Aorta (tissue), 5 donors: ENCODE data around the gene ALDH5A1. TPM values are rescaled to one million over a fixed set of nuclear protein-coding genes. Genes with fewer than 3 reads are reported as not detected.

Source experiments
- ATAC-seq: fragments of 200-7000 bp; cut with Tn5 transposase; one replicate; pipeline ENCODE4 v1.9.1; 2022; ENCODE audit warnings: moderate library complexity; ENCODE audit not compliant: low FRiP score
- DNase-seq, 2 donors: peaks; one replicate each; pipeline ENCODE4 v3.0.0-alpha.2; 2020
- H3K27ac ChIP-seq, 2 donors: one replicate each; pipeline ENCODE4 v1.5.1; 2013; ENCODE audit warnings: low read length in 2 of 2, mild to moderate bottlenecking in 2 of 2, moderate library complexity in 2 of 2, control low read depth in 1 of 2, inconsistent platforms in 1 of 2, low read depth in 1 of 2
- H3K27me3 ChIP-seq, 2 donors: one replicate each; pipeline ENCODE4 v1.6.1; 2013; ENCODE audit warnings: control low read depth in 1 of 2, low read length in 1 of 2, mild to moderate bottlenecking in 1 of 2, moderate library complexity in 1 of 2; ENCODE audit not compliant: insufficient read depth in 2 of 2, control insufficient read depth in 1 of 2
- H3K36me3 ChIP-seq, 2 donors: one replicate each; pipeline ENCODE4 v1.6.1; 2013; ENCODE audit warnings: control low read depth in 1 of 2, low read length in 1 of 2, mild to moderate bottlenecking in 1 of 2; ENCODE audit not compliant: insufficient read depth in 2 of 2, control insufficient read depth in 1 of 2
- H3K4me1 ChIP-seq, 2 donors: one replicate each; pipeline ENCODE4 v1.6.1; 2013; ENCODE audit warnings: low read length in 2 of 2, control low read depth in 1 of 2, mild to moderate bottlenecking in 1 of 2, moderate library complexity in 1 of 2; ENCODE audit not compliant: insufficient read depth in 2 of 2, control insufficient read depth in 1 of 2
- H3K4me3 ChIP-seq, 2 donors: one replicate each; pipeline ENCODE4 v1.5.1; 2013; ENCODE audit warnings: low read length in 2 of 2, control low read depth in 1 of 2, mild to moderate bottlenecking in 1 of 2
- H3K9me3 ChIP-seq: one replicate; pipeline ENCODE4 v1.6.1; 2013; ENCODE audit warnings: mild to moderate bottlenecking, low read length; ENCODE audit not compliant: control insufficient read depth
- WGBS, 2 donors: extraction: QIAGEN DNeasy Blood & Tissue Kit; methylation state at CpG; one replicate each; pipeline ENCODE4 v1.1.7; 2013; 5-methylcytosine and 5-hydroxymethylcytosine counted together
- intact Hi-C, 2 donors: fragments of 100-400 bp; cut with DNase I; formaldehyde crosslinking; loops; one replicate each; pipeline versions ENCODE4 v1.14.2 to v1.15.0; 2022
- polyA plus RNA-seq, 2 donors: library from polyadenylated mRNA; stranded (reverse); fragments of 200-250 nt; gene quantifications; one replicate each; pipeline ENCODE4 v1.2.3, GENCODE V29; 2013
- total RNA-seq, 2 donors: library from RNA; stranded (reverse); fragmentation: NEBNext Ultra II Directional; extraction: Animal tissue kit (Norgen Biotek cat#: 25700); gene quantifications; one replicate each; pipeline ENCODE4 v1.2.1, GENCODE V29; 2021
- donor health status: healthy with polysubstance abuse.
- donor health status: Bipolar disorder and iron deficiency.
- donor health status: DM: no; HTN: no; CAD: no.
- donor health status: DM: no; HTN: no; CAD: no.
- donor health status: DM: yes; HTN: yes; CAD: no.

The ALDH5A1 gene
- total and polyA plus RNA-seq, 4 donors: 2.1 to 8.2 (median 5.0) TPM

DNA sequence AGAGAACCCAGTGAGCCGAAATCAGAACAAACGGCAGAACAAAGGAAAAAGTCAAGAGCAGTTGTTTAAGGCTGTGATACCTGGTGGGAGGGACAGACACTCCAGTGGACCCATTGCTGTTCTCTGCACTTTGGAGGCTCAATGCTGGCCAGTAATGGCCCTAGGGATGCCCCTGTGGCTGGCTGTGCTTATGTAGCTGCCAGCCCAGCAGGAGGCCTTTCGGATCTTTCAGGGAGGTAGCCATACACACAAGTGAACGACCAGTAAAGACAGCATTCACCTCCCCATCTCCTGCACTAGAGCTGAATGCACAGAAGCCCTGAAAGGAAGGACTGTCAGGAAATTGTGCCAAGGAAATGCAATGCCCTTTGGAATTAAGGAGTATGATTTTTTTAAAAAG lies 39.7 kb upstream of the ALDH5A1 start:
- H3K27ac ChIP-seq: no peak overlapping the region
- H3K4me3 ChIP-seq: no peak overlapping the region
- DNase-seq (no peak), ATAC-seq (no peak)
- intact Hi-C loops: no loop called here
- no peaks in the 10 kb centered on the region for H3K27me3 ChIP-seq
- no peaks in the 10 kb centered on the region for H3K36me3 ChIP-seq
- H3K4me1 ChIP-seq: no peaks in the 10 kb centered on the region
- no peaks in the 10 kb centered on the region for H3K9me3 ChIP-seq
- 83 to 91% methylated on average over 4 of the region's 4 CpGs for WGBS, 2 donors

DNA sequence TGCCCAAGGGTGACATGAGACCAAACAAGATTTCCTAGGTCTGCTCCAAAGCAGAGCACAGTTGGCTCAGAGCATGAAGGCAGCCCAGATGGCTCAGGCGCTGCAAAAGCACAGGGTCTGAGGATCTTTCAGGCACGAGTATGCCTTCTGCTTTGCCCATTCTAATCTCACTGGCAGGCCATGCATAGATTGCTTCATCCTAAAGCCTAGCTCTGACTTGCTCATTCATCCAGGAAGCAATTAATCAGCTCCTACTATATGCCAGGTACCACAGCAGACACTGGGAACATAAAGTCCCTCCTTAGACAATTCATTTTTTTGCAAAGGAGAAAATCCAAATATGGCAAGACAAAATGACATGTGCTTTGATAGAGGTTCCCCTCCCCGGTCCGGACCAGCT lies 36.6 kb upstream of the ALDH5A1 start:
- Histone ChIP-seq H3K4me1 (no peaks in the 10 kb centered on the region), H3K27ac (no peak overlapping the region), H3K9me3 (no peaks in the 10 kb centered on the region), H3K36me3 (no peaks in the 10 kb centered on the region), H3K4me3 (no peak overlapping the region), H3K27me3 (no peaks in the 10 kb centered on the region)
- intact Hi-C loops: no loop called here
- WGBS, 2 donors: 29 to 37% methylated on average over 4 of the region's 4 CpGs
- DNase-seq (no peak), ATAC-seq (no peak)

DNA sequence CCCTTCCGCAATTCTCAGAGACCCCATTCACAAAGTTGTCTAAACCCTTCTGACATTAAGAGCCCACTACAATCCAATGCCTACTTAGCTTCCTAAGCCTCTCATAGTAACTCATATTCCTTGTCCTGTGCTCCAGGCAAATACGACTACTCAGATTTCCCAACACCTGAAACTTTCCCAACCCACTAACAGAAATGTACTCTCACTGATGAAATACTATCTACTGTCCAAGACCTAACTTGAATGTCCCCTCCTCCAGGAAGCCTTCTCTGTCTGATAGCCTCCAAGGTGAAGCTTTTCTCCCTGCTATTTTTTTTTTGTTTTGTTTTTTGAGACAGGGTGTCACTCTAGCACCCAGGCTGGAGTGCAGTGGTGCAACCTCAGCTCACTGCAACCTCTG lies 35.8 kb upstream of the ALDH5A1 start:
- H3K27ac ChIP-seq: no peak overlapping the region
- no peaks in the 10 kb centered on the region for H3K9me3 ChIP-seq
- no peaks in the 10 kb centered on the region for H3K27me3 ChIP-seq
- no peak for DNase-seq
- intact Hi-C loops: no loop called here
- WGBS, 2 donors: 94 to 98% methylated on average over 2 of the region's 2 CpGs
- ATAC-seq: no peak
- no peaks in the 10 kb centered on the region for H3K36me3 ChIP-seq
- H3K4me1 ChIP-seq: no peaks in the 10 kb centered on the region
- H3K4me3 ChIP-seq: no peak overlapping the region

DNA sequence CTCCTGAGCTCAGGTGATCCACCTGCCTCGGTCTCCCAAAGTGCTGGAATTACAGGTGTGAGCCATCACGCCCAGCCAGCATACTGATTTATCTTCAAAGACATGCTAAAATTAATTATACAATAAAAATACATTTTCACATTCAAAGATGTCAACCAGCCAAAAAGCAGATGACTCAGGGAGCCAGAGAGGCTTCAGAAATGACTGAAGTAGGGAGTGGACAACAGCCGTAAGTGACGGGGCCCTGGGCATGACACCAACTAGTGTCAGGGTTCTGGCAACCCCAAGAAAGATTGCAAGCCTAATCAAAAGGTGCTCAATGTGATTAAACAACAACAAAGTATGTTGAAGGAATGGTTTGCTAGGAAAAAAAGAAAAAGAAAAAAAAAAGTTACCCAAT lies 33.8 kb upstream of the ALDH5A1 start:
- no peak for DNase-seq

DNA sequence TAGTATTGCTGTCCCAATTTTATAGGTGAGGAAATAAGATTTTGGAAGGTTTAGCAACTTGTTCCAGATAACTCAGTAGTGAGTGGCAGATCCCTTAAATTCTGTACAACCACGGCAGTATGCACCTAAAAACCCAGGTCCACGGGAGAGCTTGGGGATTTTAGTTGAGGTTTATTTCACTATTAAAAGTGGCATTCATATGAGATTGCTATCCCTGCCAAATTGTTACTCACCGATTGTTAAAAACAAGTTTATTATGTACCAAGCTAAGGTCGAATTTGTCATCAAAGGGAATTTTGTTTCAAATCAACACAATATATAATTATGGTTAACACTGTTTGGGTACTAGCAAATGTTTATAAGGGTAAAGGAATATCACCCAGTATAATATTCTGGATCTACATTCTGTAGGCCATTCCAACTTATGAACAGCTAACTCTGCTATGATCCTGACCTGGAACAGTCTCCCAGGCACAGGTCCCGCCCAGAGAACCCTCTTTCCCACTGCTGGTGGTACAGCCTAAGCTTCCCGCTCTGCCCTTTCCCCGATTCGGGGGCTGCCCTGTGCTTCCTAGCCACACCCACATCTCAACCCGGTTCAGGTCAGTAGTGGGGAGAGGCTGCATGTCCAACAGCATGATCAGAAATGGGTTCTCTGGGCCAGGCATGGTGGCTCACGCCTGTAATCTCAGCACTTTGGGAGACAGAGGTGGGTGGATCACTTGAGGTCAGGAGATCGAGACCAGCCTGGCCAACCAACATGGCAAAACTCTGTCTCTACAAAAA lies 30.3 kb upstream of the ALDH5A1 start:
- 66 to 72% methylated on average over 11 of the region's 11 CpGs for WGBS, 2 donors
- peaks cover 0 to 1% of the 10 kb centered on the region in 2 donors for H3K4me1 ChIP-seq
- H3K27me3 ChIP-seq: no peaks in the 10 kb centered on the region
- no peaks in the 10 kb centered on the region for H3K36me3 ChIP-seq
- H3K9me3 ChIP-seq: no peaks in the 10 kb centered on the region
- ATAC-seq (no peak), DNase-seq (no peak)
- H3K27ac ChIP-seq: no peak overlapping the region
- H3K4me3 ChIP-seq: no peak overlapping the region
- intact Hi-C loops: no loop called here

More for the DNA sequence above, 33.8 kb upstream of the ALDH5A1 start:
- no peaks in the 10 kb centered on the region for H3K27me3 ChIP-seq
- no peak overlapping the region for H3K4me3 ChIP-seq
- intact Hi-C loops: no loop called here
- WGBS, 2 donors: 84 to 85% methylated on average over 4 of the region's 4 CpGs
- H3K36me3 ChIP-seq: no peaks in the 10 kb centered on the region
- H3K27ac ChIP-seq: no peak overlapping the region
- ATAC-seq: no peak
- H3K9me3 ChIP-seq: no peaks in the 10 kb centered on the region
- peaks cover 0 to 1% of the 10 kb centered on the region in 2 donors for H3K4me1 ChIP-seq

DNA sequence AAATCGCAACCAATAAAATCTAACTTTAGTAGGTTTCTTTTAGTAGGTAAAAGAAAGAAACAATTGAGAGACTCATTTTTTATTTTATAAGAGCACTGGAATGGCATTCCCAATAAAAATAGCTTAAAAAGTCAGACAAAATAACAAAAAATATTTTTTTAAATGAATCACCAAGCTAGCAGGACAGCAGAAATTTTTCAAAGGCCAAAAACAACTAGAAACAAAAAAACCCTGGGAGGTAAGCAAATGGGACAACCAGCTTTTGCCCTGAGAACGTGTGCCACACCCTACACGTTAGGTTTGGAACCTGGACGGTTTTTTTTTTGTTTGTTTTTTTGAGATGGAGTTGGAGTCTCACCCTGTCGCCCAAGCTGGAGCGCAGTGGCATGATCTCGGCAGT lies 25.0 kb upstream of the ALDH5A1 start:
- H3K27ac ChIP-seq: peak overlapping the region in 1 of 2 donors; percentile 71
- H3K36me3 ChIP-seq: no peaks in the 10 kb centered on the region
- DNase-seq (no peak), ATAC-seq (no peak)
- intact Hi-C loops: no loop called here
- peaks cover 1 to 3% of the 10 kb centered on the region in 2 donors for H3K4me1 ChIP-seq
- H3K27me3 ChIP-seq: no peaks in the 10 kb centered on the region
- H3K4me3 ChIP-seq: no peak overlapping the region
- WGBS, 2 donors: 3 to 5% methylated on average over 7 of the region's 7 CpGs
- H3K9me3 ChIP-seq: no peaks in the 10 kb centered on the region

DNA sequence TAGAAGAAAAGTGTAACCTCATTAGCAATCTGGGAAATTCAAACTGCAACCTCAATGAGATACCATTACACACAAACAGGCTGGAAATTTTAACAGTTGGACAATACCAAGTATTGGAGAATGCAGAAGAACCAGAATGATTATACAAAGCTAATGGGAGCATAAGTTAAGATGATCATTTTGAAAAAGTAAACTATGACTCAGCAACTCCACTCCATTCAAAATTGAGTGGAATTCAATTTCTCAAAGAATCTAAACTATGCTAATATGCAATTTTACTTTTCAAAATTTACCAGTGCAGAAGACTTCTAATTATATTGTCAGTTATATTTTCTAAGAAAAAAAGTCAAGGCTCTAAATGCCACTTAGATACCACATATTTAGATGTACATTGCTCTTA lies 22.6 kb upstream of the ALDH5A1 start:
- Histone ChIP-seq H3K36me3 (no peaks in the 10 kb centered on the region), H3K9me3 (no peaks in the 10 kb centered on the region), H3K27ac (no peak overlapping the region), H3K27me3 (no peaks in the 10 kb centered on the region), H3K4me1 (peaks cover 0 to 3% of the 10 kb centered on the region in 2 donors), H3K4me3 (no peak overlapping the region)
- ATAC-seq (no peak), DNase-seq (no peak)
- intact Hi-C loops: no loop called here

DNA sequence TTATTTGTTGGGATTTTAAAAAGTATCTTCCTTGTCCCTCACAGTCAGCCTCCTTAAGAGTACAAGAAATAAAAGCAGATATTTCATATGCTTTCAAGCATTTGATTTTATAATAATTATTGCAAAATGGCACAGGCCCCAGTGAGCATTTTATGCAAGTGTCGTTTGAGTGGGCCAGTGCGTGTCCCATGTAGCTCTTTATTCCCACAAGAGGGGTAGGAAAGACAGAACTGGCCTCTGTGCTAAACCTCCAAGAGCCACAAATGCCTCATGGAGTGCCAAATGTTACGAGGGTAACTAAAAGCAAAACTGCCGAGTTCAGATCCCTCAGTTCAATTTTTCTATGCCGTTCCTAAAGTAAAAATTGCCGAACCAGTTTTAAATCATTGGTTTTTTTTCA lies 18.1 kb upstream of the ALDH5A1 start:
- intact Hi-C loops: no loop called here
- ATAC-seq (no peak), DNase-seq (no peak)
- Histone ChIP-seq H3K4me1 (no peaks in the 10 kb centered on the region), H3K27ac (no peak overlapping the region), H3K9me3 (no peaks in the 10 kb centered on the region), H3K4me3 (no peak overlapping the region), H3K27me3 (no peaks in the 10 kb centered on the region), H3K36me3 (no peaks in the 10 kb centered on the region)
- WGBS, 2 donors: 94 to 95% methylated on average over 6 of the region's 6 CpGs

DNA sequence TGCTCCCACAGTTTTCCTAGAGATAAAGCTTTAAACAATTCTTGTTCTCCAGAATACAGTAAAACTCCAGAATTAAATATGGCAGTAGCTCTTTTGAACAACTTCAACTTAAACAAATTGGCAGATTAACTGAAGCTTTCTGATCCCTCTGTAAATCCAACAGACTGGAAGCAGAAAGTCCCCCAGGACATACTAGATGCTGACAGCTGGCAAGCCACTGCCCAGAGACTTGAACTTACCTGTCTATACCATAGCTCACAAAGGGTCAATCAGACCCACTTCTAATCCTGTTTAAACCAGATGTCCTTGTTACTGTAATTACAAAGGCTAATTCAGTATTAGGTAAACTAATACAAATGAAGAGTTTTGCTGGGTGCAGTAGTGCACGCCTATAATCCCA lies 17.7 kb upstream of the ALDH5A1 start:
- Histone ChIP-seq H3K9me3 (no peaks in the 10 kb centered on the region), H3K27ac (no peak overlapping the region), H3K4me1 (no peaks in the 10 kb centered on the region), H3K27me3 (no peaks in the 10 kb centered on the region), H3K4me3 (no peak overlapping the region), H3K36me3 (no peaks in the 10 kb centered on the region)
- ATAC-seq (no peak), DNase-seq (no peak)
- intact Hi-C loops: no loop called here
- 96 to 97% methylated on average over 1 of the region's 1 CpG for WGBS, 2 donors
